Astrocyte (in vitro differentiated cells and primary cell): ENCODE data around the gene CPXM1.

Source experiments
- CTCF ChIP-seq: IDR thresholded peaks from 2 replicates; pipeline ENCODE4 v1.5.1; 2011; ENCODE audit warnings: low read depth, mild to moderate bottlenecking, inconsistent platforms, low read length, moderate library complexity; ENCODE audit not compliant: insufficient read depth
- EZH2 ChIP-seq: IDR thresholded peaks from 2 replicates; pipeline ENCODE4 v1.6.1; 2012; ENCODE audit warnings: mild to moderate bottlenecking, low read length, inconsistent platforms; ENCODE audit not compliant: insufficient read depth

- no peak for TF ChIP-seq EZH2
- TF ChIP-seq CTCF: no peak
These were observed 25.3 kb upstream of the CPXM1 start for GRCh38 chr20:2825761-2826160.
